NCI-H2227 (cell line): ENCODE measurements around the gene SNX3.
A peak's percentile ranks its signal among the peaks of the same experiment; 100 is the strongest.

Experiments
- DNase-seq: peaks from one replicate; lab custom pipeline; 2025; ENCODE audit not compliant: unreplicated experiment; lab: John Stamatoyannopoulos, UW

The SNX3 gene

GRCh38 chr6:108171918-108172516 lies 88.8 kb downstream of the SNX3 start:
- DNase-seq: no peak

DNA sequence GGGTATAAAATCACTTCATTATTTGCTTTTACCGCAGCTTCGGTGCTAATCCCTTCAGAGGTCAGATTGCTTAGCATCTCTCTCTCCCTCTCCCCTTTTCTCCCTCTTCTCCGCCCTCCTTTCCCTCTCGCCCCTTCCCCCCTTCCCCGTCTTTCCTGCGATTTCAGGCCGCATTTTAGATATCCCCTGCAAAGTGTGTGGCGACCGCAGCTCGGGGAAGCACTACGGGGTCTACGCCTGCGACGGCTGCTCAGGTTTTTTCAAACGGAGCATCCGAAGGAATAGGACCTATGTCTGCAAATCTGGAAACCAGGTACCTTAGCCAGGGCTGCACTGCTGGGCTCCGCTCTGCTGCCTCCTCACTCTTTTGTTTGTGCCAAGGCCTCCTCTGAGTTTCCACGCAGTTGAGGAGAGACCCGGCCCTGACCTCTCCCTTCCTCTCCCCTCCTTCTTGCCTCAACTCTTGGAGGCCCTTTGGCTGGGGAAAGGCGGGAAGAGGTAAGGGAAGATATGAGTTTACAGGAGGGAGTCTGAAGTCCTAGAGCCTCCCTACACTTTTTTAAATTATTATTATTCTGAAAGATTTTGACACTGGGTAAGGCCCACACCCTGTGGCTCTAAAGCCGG lies 89.4 kb downstream of the SNX3 start:
- DNase-seq: no peak

- DNase-seq: no peak
Observed at GRCh38 chr6:108170332-108171290, 90.2 kb downstream of the SNX3 start.

DNA sequence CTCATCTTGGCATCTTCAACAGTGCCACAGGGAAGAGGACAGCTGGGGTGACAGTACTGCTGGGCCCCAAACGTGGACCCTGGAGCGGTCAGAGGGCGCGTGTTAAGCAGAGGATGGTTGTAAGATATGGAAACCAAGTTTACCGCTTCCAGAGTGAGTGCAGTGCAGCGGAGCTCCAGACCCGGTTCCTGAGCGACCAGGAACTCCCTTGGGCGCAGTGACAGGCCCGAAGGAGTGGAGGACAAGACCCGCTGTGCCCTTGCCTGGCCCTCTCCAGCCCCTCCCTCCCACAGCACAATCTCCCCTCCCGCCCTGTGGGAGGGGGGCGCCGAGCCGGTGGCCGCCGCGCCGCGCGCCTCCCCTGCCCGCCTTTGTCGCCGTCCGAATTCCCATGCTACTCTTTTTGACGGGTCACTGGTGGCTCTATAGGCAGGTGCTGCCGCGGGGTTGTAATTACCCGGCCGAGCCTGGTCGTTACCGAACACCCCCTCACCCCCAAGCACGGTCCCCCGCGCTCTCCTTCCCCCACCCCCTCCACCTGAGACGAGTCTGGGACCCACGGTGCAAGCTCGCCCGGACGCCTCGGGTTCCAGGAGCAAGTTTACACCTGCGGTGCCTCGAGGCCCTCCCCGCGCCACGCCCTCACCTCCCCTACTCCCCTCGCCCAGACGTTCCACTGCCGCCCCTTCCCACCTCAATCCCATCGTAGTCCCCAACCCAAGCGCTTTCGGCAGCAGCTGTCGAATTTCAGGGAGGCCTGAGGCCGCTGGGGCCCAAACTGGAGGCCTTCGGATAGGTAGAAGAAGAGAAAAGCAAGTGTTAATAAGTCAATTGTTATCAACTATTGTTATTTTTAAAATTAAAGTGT lies 91.1 kb downstream of the SNX3 start:
- no peak for DNase-seq

DNA sequence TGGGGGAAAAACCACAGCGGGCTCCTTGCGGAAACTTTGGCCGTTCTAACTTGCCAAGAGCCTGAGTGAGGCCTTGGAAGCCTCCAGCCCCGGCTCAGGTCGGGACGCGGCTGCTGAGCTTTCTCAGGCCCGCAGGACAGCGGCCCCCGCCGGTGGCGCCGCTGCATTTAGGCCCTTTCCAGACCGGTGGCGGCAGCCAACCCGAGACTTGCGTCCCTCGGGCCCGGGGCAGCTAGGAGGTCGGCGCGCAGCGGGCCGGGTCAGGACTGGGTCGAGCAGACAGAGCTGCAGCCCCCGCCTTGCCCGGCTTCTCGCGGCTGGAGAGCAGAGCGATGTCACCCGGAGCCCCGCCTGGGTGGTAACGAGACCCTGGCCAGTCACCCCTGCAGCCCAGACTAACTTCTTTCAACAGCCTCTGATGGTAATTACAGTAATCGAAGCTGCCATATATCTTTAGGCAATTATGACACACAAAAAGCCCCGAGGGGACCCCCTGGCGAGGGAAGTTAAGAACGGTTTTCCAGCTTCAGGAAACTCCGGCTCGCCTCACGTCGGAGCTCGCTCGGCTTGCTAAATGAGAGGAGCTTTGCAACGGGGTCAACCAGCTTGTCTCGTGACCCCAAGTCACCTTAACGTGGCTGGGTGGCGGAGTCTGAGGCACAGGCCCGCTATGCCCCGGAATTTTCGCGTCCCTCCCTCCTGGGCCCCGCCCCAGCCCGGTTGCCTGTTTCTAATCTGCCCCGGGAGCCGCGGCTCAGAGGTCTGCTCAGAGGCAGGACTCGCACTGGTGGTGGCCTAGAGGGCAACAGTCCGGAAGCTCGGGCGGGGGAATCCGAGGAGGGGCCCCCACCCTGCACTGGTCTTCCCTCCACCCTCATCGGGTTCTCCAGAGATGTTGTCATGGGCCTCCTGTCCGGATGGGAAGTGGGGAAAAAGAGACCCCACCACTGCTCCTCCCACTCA lies 92.1 kb downstream of the SNX3 start:
- peak; percentile 45 for DNase-seq

GRCh38 chr6:108168090-108168463 lies 92.8 kb downstream of the SNX3 start:
- DNase-seq: no peak

GRCh38 chr6:108167449-108168089 lies 93.3 kb downstream of the SNX3 start:
- no peak for DNase-seq

- no peak for DNase-seq
Observed at GRCh38 chr6:108166664-108167448, 94.0 kb downstream of the SNX3 start.

DNA sequence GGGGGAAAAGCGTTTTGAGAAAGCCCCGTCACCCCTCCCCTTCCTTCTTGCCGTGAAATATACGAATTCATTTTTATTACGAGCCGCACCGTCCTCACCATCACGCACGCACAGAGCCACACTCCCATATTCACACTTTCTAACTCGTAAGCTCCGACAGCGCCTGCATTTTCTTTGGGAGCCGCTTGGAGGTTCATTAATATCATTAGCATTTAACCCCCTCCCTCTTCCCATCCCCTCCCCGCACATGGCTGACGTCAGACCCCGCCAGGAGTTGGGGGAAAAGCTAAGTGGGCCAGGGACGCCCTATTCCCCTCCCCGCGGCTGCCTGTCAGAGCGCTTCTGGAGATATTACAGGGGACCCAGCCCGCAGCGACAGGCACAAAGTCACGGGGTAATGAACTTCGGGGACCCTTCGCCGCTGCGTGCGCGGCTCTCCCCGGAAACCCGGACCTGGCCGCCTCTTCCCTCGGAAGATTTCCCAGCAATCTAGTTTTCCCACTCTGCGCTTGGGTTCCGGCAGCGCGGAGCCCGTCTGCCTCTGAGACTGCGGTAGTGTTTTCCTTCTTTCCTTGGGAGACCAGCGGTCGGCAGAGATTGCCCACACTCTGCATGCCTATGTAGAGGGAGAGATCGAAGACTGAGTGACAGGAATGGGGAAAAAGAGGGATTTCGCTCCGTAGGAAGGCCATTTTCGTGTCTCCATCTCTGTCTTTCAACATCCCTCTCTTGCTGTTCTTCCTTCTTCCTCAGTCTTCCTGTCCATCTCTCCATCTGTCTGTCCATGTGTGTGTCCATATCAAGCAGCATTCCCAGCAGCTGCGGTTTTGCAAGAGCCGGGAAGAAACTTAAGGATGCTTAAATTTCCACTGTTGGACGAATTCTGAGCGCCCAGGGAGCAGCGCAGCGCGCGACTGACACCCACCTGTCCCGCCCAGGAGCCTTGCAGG lies 94.9 kb downstream of the SNX3 start, which contains the start of gene NR2E1:
NR2E1 (plus strand) TSS at position 309 of the 950 bp plus-strand sequence. CDS start 744 bp downstream, outside the sequence.
- no peak for DNase-seq

DNA sequence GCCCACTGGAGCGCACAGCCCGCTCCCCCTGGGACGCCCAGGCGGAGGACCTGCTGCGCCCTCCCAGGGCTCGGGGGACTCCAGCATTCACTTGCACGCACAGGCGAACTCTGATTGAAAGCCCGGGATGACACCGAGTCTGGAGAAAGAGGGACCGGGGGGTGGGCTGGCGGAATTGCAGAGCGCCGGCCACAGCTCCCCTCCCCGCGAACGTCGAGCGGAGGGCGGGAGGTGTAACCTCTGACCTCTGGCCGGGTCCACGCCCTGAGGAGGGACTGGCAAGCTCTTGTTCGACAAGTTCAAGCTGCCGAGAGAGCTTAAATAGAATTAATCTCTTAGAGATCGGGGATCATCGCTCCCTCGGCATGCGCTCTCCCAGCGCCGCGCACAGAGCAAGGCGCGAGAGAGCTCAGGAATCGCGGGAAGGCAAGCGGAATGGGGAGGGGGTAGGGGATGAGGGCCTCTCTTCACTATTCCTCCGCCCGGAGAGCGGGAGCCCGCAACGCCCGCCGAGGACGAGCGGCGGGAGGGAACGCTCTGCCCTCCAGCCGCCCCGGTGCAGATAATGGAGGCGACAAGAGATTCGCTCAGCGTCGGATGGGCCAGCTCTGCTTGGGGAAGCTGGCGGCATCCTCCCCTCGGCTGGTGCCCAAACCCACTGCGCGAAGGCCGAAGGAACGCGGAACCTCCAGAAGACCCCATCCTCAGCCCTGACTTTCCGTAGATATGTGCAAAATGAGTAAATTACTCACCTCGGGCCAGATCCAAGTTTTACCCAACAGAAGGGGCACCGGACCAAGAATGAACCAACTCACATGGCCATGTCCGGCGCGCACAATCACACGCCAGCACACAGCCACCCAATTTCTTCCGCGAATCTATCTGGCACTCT lies 95.8 kb downstream of the SNX3 start:
- peak; percentile 9 for DNase-seq

DNA sequence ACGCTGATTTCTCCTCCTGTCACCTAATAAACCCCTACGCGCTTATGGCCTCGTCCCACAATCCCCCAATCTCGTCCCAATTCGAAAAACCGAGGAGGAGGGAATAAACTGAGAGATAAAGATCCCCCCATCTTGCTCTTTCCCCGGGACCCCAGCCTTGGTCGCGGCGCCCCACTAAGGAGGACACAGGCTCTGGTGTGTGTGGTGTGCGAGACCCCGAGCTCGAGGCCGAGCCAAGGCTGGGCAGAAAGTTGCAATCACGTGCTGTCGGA lies 96.4 kb downstream of the SNX3 start:
- no peak for DNase-seq

GRCh38 chr6:108163644-108164542 lies 96.9 kb downstream of the SNX3 start:
- DNase-seq: no peak

GRCh38 chr6:108163267-108163643 lies 97.6 kb downstream of the SNX3 start:
- no peak for DNase-seq

GRCh38 chr6:108161724-108162282 lies 99.0 kb downstream of the SNX3 start:
- DNase-seq: no peak
